Stimulated activated CD4-positive, alpha-beta T cell treated with anti-CD3 and anti-CD28 coated beads, Interleukin-4, amount 100 ng/mL, for 24 hours (primary cell): ENCODE results near the gene ADCY7.

Experiments
- DNase-seq: peaks from one replicate; pipeline ENCODE4 v3.0.0-alpha.2; 2020

The ADCY7 gene

DNA sequence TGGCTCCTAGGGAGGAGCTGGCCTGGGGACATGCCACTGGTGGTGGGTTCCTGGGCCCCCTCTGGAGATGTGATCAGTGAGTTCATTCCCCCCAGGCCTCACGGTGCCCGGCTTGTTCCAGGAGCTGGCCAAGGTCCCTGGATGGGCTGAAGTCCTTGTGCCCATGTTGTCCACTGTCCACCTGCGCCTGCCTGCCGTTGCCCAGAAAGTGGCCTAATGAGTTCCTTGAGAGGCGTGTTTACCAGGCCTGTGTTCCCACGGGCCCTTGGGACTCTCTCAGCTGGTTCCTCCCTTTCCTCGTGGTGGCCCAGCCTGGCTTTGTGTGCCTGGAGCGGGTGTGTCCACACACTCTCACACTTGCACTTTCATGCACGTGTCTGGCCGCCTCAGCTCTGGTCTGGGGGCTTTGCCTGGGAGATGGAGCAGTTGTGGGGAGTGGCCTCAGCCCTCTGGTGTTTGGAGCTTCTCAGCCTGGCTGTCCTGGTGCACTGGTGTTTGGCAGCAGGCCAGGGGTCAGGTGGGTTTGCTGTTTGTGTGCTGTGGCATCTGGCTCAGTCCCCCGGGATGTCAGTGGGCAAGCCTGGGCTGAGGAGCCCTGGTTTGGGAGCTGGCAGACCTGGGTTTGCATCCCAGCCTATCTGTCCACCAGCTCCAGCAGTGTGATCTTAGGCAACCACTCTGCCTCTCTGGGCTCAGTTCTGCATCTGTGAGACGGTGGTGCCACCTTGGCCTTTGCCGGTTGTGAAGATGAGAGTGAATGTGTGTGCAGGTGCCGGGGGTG lies 18.0 kb downstream of the ADCY7 start:
- DNase-seq, result no peak

DNA sequence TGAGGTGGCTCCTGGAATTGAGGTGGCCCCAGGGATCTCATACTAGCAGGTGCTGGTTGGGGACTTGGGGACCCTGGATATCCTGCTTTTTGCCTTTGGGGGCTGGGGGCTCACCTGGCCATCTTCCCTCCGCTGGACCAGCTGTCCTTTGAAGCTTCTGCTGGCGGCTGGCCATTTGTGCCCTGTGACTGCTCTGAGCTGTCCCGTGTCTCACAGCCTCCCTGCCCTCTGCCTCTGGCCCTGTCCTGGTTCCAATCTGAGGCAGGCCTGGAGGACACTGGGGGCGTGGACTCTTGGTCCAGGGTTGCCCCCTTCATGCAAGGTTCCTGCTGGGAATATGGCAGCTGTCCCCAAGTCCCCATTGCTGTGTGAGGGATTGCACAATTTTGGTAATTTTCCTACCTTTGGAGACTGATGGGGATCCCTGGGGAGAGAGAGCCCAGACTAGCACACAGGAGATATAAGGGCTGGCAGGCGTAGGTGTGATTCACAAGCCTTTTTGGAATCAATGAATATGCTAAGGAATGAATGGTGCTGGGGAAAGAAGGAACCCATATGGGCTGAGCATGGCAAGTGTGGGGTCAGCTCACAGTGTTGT lies 19.2 kb downstream of the ADCY7 start:
- no peak for DNase-seq

DNA sequence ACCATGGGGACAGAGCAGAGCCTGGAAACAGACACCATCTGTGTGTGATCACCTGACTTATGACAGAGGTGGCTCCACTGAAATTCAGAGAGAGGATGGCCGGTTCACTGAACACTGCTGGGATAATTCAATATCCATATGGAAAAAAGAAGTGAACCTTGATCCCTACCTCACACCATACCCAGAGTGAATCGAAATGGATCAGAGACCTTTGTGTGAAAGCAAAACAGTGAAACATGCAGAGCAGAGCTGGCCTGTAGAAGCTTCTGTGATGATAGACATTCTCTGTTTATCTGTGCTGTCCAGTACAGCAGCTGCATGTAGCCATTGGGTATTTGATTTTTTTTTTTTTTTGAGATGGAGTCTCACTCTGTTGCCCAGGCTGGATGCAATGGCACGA lies 20.3 kb downstream of the ADCY7 start:
- DNase-seq, result no peak

DNA sequence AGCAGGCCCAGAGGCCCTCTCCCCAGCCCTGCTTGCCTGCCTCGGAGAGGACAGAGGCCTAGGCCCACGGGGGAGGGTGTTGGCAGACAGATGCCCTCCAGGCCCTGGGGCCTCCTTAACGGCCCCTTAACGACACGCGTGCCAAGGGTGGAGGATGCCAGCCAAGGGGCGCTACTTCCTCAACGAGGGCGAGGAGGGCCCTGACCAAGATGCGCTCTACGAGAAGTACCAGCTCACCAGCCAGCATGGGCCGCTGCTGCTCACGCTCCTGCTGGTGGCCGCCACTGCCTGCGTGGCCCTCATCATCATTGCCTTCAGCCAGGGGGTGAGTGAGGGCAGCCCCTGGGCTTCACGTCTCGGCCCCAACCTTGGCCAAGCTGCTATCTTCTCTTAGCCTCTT lies 21.7 kb downstream of the ADCY7 start:
- no peak for DNase-seq

DNA sequence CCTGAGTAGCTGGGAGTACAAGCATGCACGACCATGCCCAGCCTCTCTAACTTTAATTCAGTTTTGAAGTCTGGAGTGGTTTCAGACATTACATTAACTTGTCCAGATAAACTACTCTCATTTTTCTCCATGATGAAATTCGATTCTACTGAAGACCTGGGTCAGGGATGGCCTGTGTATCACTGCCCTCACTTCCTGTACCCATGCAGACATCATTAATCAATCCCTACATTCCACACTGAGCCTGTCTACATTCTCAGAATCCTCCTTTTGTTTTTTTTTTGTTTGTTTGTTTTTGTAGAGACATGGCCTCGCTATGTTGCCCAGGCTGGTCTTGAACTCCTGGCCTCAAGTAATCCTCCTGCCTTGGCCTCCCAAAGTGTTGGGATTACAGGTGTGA lies 22.6 kb downstream of the ADCY7 start:
- no peak for DNase-seq

DNA sequence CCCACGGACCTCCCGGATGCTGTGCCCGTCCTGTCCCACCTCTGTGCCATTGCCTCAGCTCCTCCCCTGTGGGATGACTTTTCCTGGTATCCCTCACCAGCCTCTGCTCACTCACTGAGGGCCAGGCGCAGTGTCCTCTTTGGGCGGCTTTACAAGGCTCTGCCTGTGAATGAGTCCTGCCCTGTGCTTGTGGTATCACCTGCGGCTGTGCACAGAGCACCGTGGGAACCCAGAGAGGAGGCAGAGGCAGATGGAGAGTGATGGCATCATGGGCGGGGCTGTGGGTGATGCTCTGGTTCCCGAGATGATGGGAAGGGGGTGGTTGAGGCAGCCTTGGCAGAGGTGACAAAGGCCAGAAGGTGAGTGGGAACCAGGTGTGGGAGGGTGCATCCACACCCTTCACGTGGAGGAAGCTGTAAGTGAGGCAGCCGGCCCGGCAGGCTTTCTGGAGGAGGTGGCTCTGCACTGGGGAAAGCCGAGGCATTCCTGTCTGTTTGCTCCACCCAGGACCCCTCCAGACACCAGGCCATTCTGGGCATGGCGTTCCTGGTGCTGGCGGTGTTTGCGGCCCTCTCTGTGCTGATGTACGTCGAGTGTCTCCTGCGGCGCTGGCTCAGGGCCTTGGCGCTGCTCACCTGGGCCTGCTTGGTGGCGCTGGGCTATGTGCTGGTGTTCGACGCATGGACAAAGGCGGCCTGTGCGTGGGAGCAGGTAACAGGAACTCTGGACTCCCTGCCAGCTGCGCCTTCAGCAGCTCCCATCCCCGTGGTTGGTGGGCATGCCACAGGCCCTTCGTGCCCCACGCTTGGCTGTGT lies 23.8 kb downstream of the ADCY7 start:
- no peak for DNase-seq

DNA sequence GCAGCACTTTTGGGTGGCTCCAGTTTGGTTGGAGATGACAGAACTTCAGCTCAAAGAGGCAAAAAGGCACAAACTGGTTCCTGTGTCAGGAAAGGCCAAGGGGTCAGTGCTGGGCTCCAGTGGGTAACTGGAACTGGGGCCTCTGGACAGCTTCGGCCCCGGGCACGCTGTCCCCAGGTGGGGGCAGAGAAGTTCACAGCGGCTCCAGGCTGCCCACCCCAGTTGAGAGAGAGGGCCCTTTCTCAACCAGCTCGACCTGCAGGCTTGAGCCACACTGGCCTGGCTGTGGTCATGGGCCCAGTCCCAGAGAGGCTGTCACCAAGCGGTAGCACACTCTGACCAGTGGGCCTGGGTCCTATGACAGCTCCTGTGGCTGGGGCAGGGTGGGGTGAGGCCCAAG lies 24.5 kb downstream of the ADCY7 start:
- no peak for DNase-seq

DNA sequence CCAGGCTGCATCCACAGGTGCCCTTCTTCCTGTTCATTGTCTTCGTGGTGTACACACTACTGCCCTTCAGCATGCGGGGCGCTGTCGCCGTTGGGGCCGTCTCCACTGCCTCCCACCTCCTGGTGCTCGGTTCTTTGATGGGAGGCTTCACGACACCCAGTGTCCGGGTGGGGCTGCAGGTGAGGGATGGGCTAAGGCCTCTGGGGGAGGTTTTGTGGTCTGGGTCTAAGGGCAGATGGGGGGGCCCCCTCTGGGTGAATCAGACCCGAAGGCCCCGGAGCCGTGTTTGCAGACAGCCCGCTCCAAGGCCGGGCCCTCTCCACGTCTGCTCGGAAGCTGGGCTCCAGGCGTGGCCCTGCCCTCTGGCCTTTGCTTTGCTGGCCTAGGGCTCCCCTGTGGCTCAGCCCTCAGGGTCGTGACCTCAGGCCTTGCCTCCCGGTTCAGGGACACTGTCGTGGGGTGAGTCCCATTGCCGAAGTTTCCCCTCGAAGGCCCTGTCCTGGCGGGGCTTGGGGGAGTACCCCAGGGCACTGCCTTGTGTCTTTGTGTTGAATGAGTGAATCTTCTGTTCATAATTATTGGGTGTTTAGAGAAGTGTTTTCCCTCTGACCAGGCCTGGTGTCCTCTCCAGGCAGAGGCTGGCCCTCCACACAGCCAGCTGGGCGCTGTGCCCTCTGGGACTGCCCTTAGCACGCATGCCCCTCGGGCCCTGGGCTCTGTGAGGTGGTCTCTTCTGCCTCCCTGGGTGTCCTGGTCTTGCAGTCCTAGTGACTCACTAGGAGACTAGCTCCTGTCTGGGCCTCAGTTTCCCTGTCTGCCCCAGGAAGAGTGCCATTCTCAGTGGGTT lies 25.6 kb downstream of the ADCY7 start:
- no peak for DNase-seq

DNA sequence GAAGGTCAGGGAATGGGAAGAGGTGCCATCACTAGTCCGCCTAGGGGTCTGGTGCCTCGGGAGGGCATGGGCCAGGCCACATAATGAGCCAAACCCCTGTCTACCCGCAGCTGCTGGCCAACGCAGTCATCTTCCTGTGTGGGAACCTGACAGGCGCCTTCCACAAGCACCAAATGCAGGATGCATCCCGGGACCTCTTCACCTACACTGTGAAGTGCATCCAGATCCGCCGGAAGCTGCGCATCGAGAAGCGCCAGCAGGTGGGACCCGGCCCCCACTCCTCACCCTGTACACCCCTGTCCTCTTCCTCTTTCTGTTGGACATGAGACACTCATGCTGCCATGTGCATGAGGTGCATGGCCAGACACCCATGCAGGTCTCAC lies 26.2 kb downstream of the ADCY7 start:
- no peak for DNase-seq

DNA sequence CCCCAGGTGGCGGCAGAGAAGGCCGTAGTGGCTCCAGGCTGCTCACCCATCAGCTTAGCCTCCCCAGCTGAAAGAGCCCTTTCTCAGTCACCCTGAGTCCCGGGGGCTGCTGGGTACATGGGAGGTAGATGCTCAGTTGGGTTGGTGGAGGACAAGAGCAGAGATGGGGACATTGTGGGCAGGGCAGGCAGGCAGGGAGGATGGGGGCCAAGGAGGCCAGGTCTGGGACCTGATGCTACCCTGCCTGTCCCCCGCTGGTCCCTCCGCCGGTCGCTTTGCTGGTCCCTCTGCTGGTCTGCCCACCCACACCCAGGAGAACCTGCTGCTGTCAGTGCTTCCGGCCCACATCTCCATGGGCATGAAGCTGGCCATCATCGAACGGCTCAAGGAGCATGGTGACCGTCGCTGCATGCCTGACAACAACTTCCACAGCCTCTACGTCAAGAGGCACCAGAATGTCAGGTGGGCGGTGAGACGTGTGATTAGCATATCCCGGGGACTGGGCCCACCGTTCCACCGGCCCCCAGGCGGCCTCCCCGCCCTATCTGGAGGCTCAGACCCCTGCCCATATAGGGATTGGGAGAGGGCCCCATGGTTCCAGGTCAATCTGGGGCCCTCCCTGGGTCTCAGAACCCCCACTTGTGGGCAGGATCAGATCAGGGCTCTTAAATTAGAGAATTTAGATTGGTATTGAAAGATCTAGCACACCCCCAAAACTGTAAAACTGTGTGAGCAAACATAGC lies 26.9 kb downstream of the ADCY7 start:
- no peak for DNase-seq

DNA sequence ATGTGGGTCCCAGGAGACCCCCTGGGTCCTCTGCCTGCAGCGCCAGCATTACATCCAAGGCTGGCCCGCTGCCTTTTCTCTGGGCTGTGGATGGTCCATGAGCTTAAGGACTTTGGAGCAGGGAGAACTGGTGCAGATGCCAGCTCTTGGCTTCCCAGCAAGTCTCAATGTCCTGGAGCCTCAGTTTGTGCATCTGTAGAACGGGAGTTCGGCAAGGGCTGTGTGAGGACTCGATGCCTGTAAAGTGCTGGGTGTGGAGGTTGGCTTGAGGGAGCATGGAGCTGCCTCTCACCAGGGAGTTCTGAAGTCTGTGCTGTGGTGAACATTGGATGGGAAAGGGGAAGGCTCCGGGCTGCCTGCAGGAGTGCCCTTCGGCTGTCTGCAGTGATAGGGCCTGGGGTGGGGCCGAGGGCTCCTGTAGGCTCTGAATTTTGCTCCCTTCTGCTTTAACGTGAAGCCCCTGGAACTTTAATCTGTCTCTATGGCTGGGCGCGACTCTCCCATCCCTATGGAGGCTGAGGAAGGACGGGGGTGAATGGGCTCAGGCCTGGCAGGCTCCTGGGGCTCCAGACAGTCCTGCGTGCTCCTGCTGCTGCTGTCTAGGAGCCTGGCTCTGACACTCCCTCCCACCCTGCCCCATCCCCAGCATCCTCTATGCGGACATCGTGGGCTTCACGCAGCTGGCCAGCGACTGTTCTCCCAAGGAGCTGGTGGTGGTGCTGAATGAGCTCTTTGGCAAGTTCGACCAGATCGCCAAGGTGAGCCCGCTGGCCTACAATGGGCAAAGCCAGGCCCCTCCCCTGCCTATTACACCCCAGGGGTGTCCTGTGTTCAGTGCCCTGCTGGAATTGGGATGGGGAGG lies 27.9 kb downstream of the ADCY7 start:
- DNase-seq, result no peak

DNA sequence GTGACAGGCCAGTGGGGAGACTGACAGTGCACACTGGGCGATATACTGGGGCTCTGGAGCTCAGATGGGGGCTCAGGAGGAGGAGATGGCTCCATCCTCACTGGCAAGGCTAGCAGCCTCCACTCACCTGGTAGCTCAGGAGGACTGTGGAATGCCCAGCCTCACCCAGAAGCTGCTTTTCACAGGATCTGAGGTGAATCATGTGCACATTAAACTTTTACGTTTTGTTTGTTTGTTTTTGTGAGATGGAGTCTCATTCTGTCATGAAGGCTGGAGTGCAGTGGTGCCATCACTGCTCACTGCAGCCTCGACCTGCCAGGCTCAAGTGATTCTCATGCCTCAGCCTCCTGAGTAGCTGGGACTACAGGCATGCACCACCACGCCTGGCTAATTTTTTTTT lies 28.6 kb downstream of the ADCY7 start:
- DNase-seq, result no peak

DNA sequence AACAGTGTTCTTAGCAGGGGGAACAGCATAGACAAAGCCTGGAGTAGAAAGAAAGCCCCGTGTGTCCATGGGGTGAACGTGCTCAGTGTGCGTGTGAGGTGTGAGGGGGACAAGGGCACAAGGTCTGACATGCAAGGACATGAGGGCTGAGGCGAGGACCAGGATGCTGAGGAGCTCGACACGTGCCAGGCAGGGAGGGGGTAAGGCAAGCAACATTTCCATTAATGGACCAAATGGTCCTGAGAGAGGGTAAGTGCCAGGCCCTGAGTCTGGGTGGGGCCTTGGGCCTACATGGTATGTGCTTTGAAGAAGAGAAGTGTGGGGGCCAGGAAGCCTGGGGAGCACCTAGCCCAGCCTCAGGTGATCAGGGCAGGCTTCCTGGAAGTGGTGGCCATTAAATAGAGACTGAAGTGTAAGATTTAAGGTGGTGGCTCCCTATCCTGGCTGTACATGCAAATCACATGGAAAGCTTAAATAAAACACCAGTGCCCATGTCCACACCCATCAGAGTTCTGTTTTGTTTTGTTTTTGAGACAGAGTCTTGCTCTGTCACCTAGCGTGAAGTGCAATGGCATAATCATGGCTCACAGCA lies 29.3 kb downstream of the ADCY7 start:
- DNase-seq, result no peak

DNA sequence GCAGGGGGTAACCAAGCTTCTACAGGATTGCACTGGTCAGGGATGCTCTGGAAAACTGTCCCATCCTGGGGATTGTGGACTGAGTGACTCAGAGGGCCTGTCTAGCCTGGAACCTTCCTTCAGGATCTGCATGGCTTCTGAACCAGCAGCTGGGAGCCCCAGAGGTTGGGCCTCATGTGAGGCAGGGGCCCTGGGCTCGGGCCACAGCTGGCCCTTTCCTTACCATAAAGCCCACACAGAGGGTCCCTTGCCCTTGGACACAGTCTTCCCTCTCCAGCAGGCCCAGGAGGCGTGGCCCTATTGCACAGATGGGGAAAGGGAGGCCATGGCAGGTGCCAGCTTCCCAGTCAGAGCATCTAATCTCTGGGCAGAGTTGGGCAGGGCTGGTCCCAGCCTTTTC lies 30.5 kb downstream of the ADCY7 start:
- DNase-seq, result no peak

DNA sequence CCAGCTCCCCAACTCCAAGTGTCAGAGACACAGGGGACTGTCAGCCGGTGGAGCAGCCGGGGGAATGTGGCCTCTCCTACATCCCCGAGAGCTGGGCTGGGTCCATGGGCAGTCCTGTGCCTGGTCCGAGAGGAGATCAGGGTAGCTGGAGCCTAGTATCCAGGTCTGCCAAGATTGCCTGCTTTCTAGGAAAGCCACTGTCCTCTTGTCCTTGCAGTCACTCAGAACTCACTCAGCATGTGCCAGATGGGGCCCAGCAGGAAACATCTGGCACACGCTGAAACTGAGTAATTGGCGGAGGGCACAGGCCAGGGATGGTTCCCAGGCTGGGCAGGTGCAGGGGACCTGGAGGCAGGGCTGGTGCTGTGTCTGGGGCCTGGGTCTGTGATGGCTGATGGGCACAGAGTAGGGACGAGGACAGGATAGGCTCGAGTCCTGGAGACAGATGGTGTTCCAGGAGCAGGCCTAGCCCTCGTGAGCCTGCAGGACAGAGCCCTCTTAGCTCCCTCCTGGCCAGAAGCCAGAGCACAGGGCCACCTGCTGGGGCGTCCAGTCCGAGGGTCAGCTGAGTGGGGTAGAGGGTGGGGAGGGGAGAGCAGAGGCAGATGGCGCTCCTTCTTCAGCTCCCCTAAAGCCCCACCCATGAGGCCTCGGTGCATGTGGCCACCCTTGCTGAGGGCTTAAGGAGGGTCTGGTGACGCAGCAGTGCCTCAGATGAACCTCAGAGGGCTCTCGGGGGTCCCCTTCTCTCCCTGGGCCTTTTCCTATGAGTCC lies 31.1 kb downstream of the ADCY7 start:
- DNase-seq, result no peak

DNA sequence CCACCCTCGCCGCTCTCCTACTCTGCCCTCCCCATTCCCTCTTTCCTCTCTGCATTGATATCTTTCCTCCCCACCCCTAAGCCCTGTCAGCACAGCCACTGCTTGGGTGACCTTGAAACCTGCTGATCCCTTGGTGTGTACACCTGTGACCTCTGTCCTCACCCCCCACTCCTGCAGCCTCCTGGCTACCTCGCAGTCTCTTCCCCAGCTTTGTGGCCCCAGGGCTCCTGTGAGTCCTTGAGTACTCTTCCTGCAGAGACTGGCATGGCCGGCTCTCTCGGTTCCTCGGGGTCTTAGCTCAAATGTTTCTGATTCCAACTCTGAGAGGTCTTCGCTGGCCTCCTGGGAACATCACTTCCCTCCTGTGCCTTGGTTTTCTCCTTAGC lies 31.7 kb downstream of the ADCY7 start:
- no peak for DNase-seq

DNA sequence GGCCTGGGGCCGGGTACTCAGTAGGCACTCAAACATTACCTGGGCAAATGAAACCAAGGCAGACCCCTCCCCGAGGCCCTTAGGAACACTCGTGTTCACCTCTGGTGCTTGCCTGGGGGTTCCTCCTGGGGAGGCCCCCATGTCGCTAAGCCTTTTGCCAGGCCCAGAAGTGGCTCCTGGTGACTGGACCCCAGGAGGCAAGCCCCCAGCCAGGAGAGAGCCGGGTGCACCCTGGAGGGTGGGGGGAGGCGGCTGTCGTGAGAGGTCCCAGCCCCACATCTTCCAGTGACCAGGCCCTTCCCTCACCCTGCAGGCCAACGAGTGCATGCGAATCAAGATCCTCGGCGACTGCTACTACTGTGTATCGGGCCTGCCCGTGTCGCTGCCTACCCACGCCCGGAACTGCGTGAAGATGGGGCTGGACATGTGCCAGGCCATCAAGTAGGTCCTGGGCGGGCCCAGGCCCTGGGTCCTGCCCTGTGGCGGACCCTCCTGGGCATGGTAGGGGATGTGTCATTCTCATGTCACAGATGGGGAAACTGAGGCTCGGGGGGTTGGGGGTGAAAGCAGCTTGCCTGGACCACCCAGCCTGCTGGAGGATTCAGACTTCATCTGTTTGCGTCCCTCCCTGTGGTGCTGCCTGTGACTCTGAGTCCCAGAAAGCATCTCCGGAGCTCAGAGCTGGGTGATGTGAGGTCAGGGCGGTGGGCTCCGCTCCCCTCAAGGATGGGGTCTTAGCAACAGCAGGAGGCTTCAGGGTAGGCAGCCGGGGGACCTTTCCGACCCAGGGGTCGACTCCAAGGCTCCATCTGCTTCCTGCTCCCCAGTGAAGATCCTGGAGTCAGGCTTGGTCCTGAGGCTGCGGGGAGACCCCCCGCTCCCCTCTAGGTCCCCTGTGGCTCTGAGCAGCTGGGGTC lies 32.5 kb downstream of the ADCY7 start:
- no peak for DNase-seq

DNA sequence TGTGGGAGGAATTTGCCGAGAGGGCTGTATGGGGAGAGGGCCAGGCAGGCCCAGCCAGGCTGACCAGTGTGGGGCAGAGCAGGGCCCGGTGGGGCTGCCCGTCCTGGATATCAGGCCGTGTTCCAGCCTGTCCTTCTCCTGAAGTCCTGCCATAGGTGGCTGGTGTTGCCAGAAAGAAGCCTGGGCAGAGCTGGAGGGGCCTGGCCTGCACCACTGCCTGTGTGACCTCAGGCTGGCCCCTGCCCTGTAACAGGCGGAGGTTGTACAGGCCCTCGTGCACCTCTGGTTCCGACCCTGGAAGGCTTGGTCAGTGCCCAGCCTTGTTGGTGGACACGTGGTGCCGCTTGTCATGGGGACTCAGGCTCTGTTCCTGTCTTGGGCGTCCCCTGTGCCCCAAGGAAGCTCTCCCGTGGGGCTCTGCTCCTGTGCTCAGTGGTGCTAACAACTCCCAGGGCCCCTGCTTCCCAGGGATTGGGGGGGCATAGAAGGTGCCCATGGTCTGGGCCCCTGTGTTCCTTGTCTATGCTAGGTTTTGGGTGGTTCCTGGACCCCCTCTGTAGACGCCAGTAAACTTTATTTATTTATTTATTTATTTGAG lies 33.3 kb downstream of the ADCY7 start:
- DNase-seq, result no peak
